Caki2 (cell line): ENCODE measurements around the gene GAB2. TPM values are rescaled to one million over a fixed set of nuclear protein-coding genes. Genes with fewer than 3 reads are reported as not detected.

Experiments
- DNase-seq: peaks from one replicate; pipeline ENCODE4 v3.0.0-alpha.2; 2015; ENCODE audit warnings: low read depth
- in situ Hi-C: cut with HindIII; loops from 2 replicates; pipeline ENCODE4 v1.10.0; 2016; ENCODE audit warnings: low sequenced_read_pairs, low pct_unique_long_range_greater_than_20kb, mixed read lengths
- total RNA-seq: library from RNA; depleted of rRNA; stranded (reverse); fragments of >200 nt; shearing (Covaris generic); gene quantifications from 2 replicates; pipeline ENCODE4 v1.2.3, GENCODE V29; 2014; ENCODE audit warnings: low replicate concordance

GAB2 gene
- total RNA-seq, 1 experiment from 2014 or later, result 1.9 TPM

DNA sequence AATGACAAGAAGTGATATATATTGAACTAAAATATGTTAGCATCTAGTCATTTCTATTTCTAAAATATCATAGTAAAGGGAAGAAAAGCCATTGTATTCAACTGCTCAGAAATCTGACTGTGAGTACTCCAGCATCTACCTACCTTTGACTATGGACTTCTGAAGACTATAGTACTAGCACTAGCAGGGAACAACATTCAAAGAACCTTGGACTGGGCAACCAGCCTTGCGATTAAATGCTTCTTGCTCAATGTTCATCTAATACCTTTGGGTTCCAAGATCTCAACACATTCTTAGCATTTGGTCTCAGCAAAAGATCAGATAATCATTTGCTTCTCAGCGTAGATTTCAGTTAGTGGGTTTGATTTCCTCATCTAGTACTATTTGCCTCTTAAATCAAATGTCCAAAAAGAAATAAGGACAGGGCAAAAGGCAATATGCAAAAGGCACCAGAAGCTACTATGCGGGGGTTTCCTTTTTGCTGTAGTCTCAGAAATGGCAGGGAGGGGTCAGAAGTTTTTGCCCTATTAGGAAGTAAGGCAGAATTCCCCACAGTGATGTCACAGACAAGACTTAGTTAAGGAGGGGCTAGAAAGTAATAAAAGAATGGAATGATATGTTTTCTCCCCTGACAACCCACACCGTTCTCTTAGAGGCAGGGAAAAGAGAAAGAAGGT lies 80.6 kb downstream of the GAB2 start:
- no peak for DNase-seq
- in situ Hi-C loops, result no loop called here

DNA sequence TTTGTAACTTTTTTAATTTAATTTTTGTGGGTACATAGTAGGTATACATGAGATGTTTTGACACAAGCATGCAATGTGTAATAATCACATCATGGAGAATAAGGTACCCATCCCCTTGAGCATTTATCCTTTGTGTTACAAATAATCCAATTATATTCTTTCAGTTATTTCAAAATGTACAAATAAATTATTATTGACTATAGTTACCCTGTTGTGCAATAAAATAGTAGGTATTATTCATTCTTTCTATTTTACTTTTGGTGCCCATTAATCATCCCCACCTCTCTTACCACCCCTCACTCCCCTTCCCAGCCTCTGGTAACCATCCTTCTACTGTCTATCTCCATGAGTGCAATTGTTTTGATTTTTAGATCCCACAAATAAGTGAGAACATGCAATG lies 83.5 kb downstream of the GAB2 start:
- DNase-seq, result no peak
- in situ Hi-C loops, result no loop called here

DNA sequence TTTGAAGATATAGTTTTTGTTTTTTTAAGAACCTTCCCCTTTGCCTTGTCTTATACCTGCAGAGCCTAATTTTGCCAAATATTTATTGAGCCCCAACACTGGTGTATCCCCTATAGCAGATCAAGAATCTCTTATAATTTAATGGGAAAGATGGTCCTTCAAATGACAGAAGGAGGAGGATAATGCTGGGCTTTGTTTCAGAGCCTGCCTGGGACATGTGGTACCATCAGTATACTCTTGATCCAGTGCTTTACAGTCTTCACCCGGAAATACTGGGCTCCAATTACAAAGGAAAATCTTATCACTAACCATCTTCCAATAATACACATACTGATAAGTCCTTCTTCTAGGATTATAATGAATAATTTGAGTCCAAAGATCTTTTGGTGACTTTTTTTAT lies 84.7 kb downstream of the GAB2 start:
- DNase-seq, result no peak
- in situ Hi-C loops, result no loop called here

DNA sequence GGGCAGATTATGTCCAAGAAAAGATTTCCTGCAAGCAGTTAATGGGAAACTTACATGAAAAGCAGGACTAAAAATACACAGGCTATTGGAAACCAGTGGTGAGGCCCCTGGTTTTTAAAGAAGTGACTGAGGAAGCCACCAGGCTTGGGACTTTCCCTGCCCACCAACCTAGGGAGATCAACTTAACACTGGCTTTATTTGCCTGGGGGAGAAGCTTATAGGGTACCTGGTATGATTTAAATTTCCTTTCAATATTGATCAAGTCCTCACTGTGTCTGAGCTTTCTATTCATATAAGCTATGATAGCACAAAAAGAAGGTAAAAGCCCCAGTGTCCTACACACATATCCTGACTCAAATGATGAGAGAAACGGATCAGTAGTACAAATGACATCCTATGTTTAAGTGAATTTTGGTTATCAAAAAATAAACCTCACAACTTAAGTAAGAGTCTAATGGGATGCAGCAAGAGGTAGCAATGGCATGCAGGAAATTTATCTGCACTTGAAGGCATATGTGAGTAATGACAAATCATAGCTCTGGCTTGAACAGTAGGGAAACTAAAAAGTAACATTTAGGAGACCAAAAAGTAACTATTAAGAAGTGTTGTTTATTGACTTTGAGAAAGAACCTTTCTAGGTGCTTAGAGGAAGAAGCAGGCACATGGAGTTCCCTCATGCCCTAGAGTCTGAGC lies 85.3 kb downstream of the GAB2 start:
- DNase-seq, result no peak
- in situ Hi-C loops, result no loop called here

DNA sequence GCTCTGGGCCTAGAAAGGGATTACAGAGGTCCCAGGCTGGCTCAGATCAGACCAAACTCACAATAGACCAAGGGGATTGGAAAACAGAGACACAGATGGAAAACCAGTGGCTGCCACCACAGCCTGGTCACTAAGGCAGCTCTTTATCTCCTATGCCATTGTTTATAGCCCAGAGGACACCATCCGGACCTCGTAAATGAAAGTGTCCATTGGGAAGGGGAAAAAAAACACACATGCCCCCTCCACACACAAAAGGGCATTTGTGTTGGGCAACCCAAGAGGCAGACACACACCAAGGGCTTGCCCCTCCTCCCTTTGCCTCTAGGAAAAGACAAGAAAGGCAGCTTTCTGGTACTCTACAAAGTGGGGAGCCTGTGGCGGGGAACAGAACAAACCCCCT lies 85.9 kb downstream of the GAB2 start:
- in situ Hi-C loops, result no loop called here
- DNase-seq, result no peak

DNA sequence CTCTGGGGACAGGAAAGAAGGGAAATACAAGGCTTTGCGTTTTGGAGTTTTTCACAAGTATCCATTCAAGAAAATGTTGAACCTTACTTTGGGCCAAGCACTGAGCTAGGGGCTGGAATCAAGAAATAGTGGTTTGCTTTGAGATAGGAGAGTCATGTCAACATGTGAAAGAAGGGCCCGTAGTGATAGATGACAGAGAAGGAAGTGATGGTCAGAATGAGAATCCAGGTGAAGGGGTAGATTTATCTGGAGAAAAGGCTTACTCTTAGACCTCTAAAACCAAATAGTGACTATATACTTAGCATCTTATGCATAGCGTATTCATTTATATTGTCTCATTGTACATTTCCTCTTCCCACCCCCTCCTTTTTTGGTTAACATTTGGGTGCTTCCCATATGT lies 87.3 kb downstream of the GAB2 start:
- in situ Hi-C loops, result no loop called here
- no peak for DNase-seq

DNA sequence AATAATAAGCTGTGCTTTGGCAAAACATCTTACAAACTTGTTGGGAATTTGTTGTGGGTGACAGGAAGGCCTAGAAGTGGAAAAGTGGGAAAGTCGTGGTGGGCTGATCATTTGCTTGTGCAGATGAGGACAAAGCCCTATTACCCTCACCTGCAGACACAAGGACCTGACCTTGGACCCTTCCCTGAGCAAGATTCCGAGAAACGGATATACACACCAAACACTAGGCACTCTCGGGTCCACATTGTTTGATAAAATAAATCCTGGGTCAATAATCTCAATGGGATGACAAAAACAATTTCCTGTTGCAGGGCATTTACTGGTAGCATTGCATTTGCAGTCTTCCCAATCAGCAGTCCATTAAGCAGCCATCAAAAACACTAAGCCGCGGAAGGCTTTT lies 89.7 kb downstream of the GAB2 start:
- in situ Hi-C loops, result no loop called here
- DNase-seq, result no peak

DNA sequence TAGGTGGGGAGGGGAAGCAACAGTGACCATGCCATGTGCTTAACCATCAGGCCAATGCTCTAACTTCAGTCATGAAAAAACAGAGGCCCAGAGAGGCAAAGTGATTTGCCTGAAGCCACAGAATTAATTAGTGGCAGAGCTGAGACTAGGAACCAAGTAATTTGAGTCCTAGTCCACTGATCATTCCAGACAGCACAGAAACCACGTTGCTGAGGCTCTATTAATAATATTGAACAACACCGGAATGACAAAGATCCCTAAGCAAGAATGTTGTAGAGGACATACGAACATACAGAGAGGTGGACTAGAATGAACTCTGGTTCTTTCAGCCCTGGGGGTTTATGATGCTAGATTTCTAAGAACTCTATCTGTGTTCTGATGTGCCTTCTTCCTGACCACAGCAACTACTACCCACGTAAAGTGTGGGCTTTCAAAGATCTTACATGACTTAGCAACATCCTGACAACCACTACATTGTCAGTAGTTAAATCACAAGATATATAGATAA lies 92.3 kb downstream of the GAB2 start:
- in situ Hi-C loops, result no loop called here
- no peak for DNase-seq

DNA sequence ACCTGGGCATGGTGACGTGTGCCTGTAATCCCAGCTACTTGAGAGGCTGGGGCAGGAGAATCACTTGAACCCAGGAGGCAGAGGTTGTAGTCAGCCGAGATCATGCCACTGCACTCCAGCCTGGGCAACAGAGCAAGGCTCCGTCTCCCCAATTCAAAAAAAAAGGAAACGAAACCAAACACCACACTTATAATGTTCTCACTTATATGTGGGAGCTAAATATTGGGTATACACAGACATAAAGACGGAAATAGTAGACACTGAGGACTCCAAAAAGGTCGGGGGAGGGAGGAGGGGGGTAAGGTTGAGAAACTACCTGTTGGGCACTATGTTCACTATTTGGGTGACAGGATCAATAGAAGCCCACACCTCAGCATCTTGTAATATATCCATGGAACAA lies 94.3 kb downstream of the GAB2 start:
- no peak for DNase-seq
- in situ Hi-C loops, result no loop called here

DNA sequence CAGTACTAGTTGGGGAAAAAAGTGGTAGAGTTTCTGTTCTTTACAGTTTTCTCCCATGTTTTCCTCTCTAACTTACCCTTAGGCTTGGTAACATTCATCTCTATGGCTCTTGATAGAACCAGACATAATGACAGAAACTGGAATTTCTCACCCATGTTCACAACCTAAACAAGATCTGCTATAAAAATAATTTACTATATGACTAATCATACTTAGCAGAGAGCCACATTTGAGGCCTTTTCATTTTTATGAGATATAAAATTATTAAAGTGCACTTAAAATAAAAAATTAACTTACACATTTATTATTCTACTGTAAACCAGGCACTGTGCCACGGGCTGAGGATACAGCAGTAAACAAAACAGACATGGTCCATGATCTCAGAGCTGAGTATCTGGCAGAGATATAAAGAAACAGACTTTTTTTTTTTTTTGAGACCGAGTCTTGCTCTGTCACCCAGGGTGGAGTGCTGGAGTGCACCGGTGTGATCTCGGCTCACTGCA lies 98.1 kb downstream of the GAB2 start:
- in situ Hi-C loops, result no loop called here
- DNase-seq, result no peak

DNA sequence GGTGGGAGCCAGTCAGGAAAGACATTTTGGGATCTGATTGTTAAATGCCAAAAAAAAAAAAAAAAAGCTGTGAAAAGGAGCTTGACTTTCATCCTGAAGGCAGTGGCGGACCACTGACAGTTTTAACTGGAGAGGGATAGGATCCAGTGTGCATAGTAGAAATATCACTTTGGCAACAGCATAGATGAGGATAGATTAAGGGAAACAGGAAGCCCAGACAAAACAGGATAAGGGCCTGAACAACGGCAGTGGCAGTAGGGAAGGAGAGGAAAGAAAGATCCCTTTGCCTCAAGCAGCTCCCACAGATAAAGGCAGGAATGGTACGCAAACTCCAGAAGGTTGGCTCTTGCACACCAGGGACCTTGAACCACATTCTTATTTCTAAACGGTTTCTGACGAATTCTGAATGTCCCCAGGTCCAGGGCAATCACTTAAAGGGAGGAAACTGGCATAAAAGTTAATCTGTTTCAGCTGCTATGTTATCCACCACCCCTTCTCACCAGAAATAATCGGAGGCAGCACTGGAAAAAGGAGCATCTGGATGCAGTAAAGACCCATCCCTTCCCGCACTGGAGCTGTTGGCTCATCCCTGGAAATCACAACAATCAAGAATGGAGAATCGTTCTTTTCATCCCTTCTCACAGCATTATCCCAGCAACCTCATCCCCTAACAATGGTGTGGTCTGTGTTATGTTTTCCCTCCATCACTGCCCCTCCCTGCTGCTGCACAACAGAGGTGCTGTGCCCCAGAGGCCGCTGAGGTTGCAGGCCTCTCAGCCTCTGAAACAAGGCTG lies 99.1 kb downstream of the GAB2 start:
- no peak for DNase-seq
- in situ Hi-C loops, result no loop called here

DNA sequence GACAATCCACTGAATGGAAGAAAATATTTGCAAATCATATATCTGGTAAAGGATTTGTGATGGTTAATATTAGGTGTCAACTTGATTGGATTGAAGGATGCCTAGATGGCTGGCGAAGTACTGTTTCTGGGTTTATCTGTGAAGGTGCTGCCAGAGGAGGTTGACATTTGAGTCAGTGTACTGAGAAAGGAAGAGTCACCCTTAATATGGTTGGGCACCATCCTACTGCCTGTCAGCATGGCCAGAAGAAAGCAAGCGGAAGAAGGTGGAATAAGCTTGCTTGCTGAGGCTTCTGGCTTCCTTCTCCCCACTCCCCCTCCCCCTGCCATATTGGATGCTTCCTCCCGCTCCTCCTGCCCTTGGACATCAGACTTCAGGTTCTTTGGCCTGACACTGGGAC lies 101.9 kb downstream of the GAB2 start:
- in situ Hi-C loops, result no loop called here
- no peak for DNase-seq

DNA sequence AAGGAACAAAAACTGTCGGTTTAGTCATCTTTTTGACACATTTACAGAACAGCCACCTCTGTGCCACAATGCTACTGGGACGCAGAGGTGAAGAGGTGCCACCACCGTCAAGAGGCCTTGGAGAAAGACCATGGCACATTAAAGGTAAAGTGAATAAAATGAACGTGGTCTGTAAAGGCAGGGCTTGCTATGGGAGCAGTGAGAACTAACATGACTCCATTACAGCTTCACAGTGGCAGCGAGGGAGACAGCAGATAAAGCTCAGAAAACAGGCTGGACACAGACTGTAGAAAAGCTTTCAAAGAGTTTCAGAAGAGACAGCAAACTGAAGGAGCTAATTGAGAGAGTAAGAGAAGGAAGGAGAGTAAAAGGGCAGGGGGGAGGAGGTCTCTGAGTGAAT lies 102.9 kb downstream of the GAB2 start:
- DNase-seq, result no peak
- in situ Hi-C loops, result no loop called here

DNA sequence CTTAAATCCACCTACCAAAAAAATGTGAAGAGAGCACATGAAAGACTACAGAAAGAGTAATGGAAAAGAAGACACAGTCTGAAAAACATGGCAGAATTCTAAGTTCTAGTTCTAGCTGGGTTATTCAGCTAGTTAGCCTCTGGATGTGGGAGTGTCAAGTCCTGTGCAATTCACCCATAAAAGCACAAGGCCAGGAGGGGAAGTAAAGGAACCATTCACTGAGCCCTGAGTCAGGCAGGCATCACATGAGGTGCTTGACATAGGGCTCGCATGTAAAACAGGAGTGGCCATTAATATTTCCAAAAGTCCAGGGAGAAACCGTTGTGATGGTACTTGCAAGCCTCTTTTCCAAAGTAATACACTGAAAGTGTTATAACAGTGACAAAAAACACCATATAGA lies 103.7 kb downstream of the GAB2 start:
- DNase-seq, result no peak
- in situ Hi-C loops, result no loop called here

DNA sequence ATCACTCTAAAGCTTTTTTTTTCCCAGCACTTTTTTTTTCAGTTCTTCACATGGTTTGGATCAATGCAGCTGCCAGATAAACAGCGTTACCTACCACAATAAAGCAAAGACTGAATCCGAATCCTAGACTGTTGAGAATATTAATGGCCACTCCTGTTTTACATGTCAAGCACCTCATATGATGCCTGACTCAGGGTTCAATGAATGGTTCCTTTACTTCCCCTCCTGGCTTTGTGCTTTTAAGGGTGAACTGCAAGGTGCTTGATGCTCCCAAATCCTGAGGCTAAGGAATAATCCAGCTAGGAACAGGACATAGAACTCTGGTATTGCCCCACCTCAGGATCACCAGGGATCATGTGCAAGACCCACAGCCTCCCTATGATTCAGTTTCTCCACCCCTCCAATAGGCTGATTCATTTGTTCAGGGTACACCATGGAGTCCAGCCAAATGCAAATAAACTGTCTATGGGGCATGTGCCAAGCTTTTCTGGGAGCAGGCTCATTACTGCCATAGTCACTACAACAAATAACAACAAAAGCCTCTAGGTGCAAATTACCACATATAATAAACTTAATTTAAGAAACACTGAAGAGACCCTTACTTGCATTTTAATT lies 104.3 kb downstream of the GAB2 start:
- in situ Hi-C loops, result no loop called here
- DNase-seq, result peak; percentile 8

DNA sequence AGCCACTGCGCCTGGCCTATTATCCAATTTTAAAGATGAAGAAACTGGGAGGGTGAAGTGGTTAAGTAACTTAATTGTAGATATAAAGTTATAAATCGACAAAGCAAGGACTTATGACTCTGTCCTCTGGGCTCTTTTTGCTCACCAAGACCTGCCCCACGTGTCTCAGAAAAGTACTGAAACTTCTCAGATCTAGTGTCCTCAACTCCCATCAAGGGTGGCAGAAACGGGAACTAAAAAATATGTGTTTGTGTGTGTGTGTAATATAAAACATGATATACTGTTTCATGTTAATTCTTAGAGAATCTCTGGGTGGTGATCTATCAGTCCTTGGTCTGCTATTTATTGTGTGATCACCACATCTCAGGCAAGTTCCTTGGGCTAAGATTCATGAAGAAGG lies 104.9 kb downstream of the GAB2 start:
- DNase-seq, result no peak
- in situ Hi-C loops, result no loop called here

DNA sequence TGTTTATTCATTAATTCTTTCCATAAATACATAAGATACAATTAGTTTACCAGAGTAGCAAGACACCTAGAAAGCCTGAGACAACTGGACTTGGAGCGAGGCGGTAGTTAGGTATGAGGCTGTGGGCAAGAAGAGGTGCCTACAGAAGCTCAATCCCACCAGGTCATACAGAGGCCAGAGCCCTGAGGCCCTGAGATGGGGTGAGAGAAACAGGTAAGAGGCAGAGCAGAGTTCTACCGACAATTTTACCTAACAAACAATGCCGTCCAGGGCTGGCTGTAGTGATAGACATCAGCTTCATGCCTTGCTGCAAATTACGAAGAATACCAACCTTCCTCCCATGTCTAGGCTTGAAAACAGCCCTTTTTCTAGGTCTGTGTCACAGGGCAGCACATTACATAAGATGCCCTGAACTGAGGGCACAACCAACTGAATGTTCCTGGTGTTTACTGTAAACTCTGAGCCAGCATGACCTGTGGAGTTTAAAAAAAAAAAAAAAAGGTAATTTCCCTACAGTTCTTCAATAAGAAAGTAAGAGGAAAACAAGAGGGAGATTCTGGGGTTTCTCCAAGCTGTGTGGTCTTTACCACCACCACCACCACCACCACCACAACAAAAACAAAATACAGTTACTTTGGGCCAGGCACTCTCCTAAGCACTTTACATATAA lies 105.8 kb downstream of the GAB2 start:
- no peak for DNase-seq
- in situ Hi-C loops, result no loop called here

DNA sequence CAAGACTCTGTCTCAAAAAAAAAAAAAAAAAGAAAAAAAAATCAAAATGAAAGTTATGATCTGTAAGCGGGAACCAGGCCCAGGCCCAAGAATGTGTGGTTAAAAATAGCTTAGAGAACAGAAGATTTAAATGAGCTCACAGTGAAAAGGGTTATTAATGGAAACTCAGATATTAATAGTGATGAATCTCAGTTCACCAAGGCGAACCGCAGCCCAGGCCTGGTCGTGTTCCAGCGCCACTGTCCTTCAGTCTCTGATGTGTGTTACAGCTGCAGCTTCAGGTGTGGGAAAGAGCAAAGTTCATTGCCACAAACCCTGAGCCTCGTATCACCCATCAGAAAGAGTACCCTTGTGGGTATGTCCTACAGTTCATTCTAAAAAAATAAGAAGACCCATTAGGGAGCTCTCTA lies 107.1 kb downstream of the GAB2 start:
- in situ Hi-C loops, result no loop called here
- DNase-seq, result no peak
